HG02943 (cell line): ENCODE measurements around the gene NTMT1.

Experiments
- ATAC-seq: cut with Tn5 transposase; IDR thresholded peaks from one replicate; pipeline ENCODE4 v1.9.1; 2021; ENCODE audit warnings: mild to moderate bottlenecking, low read depth, moderate library complexity; ENCODE audit not compliant: unreplicated experiment

Gene NTMT1

GRCh38 chr9:129596541-129597331 lies 29.2 kb upstream of the NTMT1 start:
- no peak for ATAC-seq

GRCh38 chr9:129597355-129598088 lies 28.4 kb upstream of the NTMT1 start:
- ATAC-seq: no peak

GRCh38 chr9:129598089-129598596 lies 27.8 kb upstream of the NTMT1 start:
- ATAC-seq: no peak

- no peak for ATAC-seq
Observed at GRCh38 chr9:129601082-129601674, 24.8 kb upstream of the NTMT1 start.

GRCh38 chr9:129602598-129603415 lies 23.2 kb upstream of the NTMT1 start:
- no peak for ATAC-seq

- no peak for ATAC-seq
Observed at GRCh38 chr9:129604056-129604765, 21.8 kb upstream of the NTMT1 start.

- no peak for ATAC-seq
Observed at GRCh38 chr9:129604766-129605163, 21.2 kb upstream of the NTMT1 start.

GRCh38 chr9:129606161-129607026 lies 19.6 kb upstream of the NTMT1 start:
- no peak for ATAC-seq

- ATAC-seq: no peak
Observed at GRCh38 chr9:129607027-129607387, 19.0 kb upstream of the NTMT1 start.

- ATAC-seq: no peak
Observed at GRCh38 chr9:129608561-129609481, 17.1 kb upstream of the NTMT1 start.

GRCh38 chr9:129609486-129610212 lies 16.3 kb upstream of the NTMT1 start:
- no peak for ATAC-seq

GRCh38 chr9:129610213-129610472 lies 15.8 kb upstream of the NTMT1 start:
- no peak for ATAC-seq

GRCh38 chr9:129610473-129611306 lies 15.3 kb upstream of the NTMT1 start:
- ATAC-seq: no peak

- no peak for ATAC-seq
Observed at GRCh38 chr9:129611307-129611800, 14.6 kb upstream of the NTMT1 start.

GRCh38 chr9:129612123-129612522 lies 13.8 kb upstream of the NTMT1 start:
- ATAC-seq: no peak

GRCh38 chr9:129612815-129613519 lies 13.0 kb upstream of the NTMT1 start:
- no peak for ATAC-seq
